IMR-90 (cell line): ENCODE measurements around the gene DSTYK. TPM values are rescaled to one million over a fixed set of nuclear protein-coding genes. Genes with fewer than 3 reads are reported as not detected.

Experiments
- ATAC-seq: fragments of 200-7000 bp; cut with Tn5 transposase; 2 replicates; pipeline ENCODE4 v1.9.1; 2020; ENCODE audit warnings: low read depth, mild to moderate bottlenecking, moderate library complexity
- BruUV-seq: library from RNA; stranded (reverse); fragments of 400-500 nt; replicated peaks from 2 replicates; lab custom pipeline; 2021; lab: Mats Ljungman, UMichigan
- CTCF ChIA-PET: fragments of 300-600 bp; formaldehyde crosslinking; extraction: SDS; loops from one replicate; lab custom pipeline; 2021; ENCODE audit warnings: antibody characterized with exemption; lab: Yijun Ruan, JAX
- POLR2A ChIA-PET: fragments of 300-600 bp; sonication (Branson Sonifier 250); formaldehyde crosslinking; loops from one replicate; lab custom pipeline; 2022; ENCODE audit warnings: antibody characterized with exemption; ENCODE audit not compliant: unreplicated experiment; lab: Charles Lee
- DNase-seq: peaks from one replicate; pipeline ENCODE4 v3.0.0; 2013
- H2AFZ ChIP-seq: replicated peaks from 2 replicates; pipeline ENCODE3; 2013; ENCODE audit warnings: low read length, mild to moderate bottlenecking; ENCODE audit not compliant: poor library complexity
- H2AK5ac ChIP-seq: 2 replicates; pipeline ENCODE4 v1.6.1; 2013; ENCODE audit warnings: low read depth, low read length, inconsistent platforms
- H2AK9ac ChIP-seq: replicated peaks from 2 replicates; pipeline ENCODE3; 2013; ENCODE audit warnings: mild to moderate bottlenecking, low read depth, low read length, moderate library complexity; ENCODE audit not compliant: poor library complexity
- H2BK120ac ChIP-seq: 2 replicates; pipeline ENCODE4 v1.6.1; 2013; ENCODE audit warnings: low read depth, low read length, inconsistent platforms
- H2BK15ac ChIP-seq: 3 replicates; pipeline ENCODE4 v1.6.1; 2013; ENCODE audit warnings: low read depth, low read length, inconsistent platforms
- H2BK20ac ChIP-seq: 2 replicates; pipeline ENCODE4 v1.6.1; 2013; ENCODE audit warnings: low read depth, mild to moderate bottlenecking, inconsistent platforms, low read length, moderate library complexity
- H2BK5ac ChIP-seq: 2 replicates; pipeline ENCODE4 v1.6.1; 2013; ENCODE audit warnings: mild to moderate bottlenecking, low read depth, low read length, inconsistent platforms; ENCODE audit not compliant: poor library complexity, severe bottlenecking
- H3K14ac ChIP-seq: replicated peaks from 2 replicates; pipeline ENCODE4 v1.6.1; 2013; ENCODE audit warnings: low read depth, low read length, inconsistent platforms
- H3K18ac ChIP-seq: 2 replicates; pipeline ENCODE4 v1.6.1; 2013; ENCODE audit warnings: low read depth, low read length, control low read depth
- H3K23ac ChIP-seq: 2 replicates; pipeline ENCODE4 v1.6.1; 2013; ENCODE audit warnings: low read depth, low read length, inconsistent platforms
- H3K27ac ChIP-seq: 2 replicates; pipeline ENCODE4 v1.5.1; 2013; ENCODE audit warnings: mild to moderate bottlenecking, control low read depth, low read length; ENCODE audit not compliant: insufficient read depth
- H3K27me3 ChIP-seq: 2 replicates; pipeline ENCODE4 v1.6.1; 2013; ENCODE audit warnings: low read length; ENCODE audit not compliant: control insufficient read depth, insufficient read depth
- H3K36me3 ChIP-seq: 2 replicates; pipeline ENCODE4 v1.6.1; 2013; ENCODE audit warnings: low read length, mixed read lengths; ENCODE audit not compliant: control insufficient read depth, insufficient read depth
- H3K4ac ChIP-seq: 2 replicates; pipeline ENCODE4 v1.6.1; 2013; ENCODE audit warnings: low read depth, low read length, inconsistent platforms
- H3K4me1 ChIP-seq: 2 replicates; pipeline ENCODE4 v1.6.1; 2013; ENCODE audit warnings: low read length, mixed read lengths; ENCODE audit not compliant: control insufficient read depth, insufficient read depth
- H3K4me2 ChIP-seq: 2 replicates; pipeline ENCODE4 v1.6.1; 2013; ENCODE audit warnings: low read depth, mild to moderate bottlenecking, control low read depth, low read length, moderate library complexity
- H3K4me3 ChIP-seq: 2 replicates; pipeline ENCODE4 v1.5.1; 2013; ENCODE audit warnings: low read depth, mild to moderate bottlenecking, control low read depth, low read length, moderate library complexity; ENCODE audit not compliant: insufficient read depth
- H3K56ac ChIP-seq: 2 replicates; pipeline ENCODE4 v1.6.1; 2013; ENCODE audit warnings: low read length, inconsistent platforms; ENCODE audit not compliant: insufficient read depth; ENCODE audit errors: extremely low read depth
- H3K79me1 ChIP-seq, 2 experiments: 2 replicates each; pipeline ENCODE4 v1.6.1; 2013; ENCODE audit warnings: low read length in 2 of 2, inconsistent platforms in 1 of 2, low read depth in 1 of 2
- H3K9ac ChIP-seq: 2 replicates; pipeline ENCODE4 v1.6.1; 2013; ENCODE audit warnings: low read depth, low read length, control low read depth
- H3K9me1 ChIP-seq: 2 replicates; pipeline ENCODE4 v1.6.1; 2013; ENCODE audit warnings: low read length, inconsistent platforms; ENCODE audit not compliant: insufficient read depth
- H3K9me3 ChIP-seq: 2 replicates; pipeline ENCODE4 v1.6.1; 2013; ENCODE audit warnings: low read length; ENCODE audit not compliant: control insufficient read depth, insufficient read depth
- H4K20me1 ChIP-seq: 2 replicates; pipeline ENCODE4 v1.6.1; 2013; ENCODE audit warnings: low read length, inconsistent platforms; ENCODE audit not compliant: insufficient read depth
- H4K5ac ChIP-seq: 2 replicates; pipeline ENCODE4 v1.6.1; 2013; ENCODE audit warnings: mild to moderate bottlenecking, low read depth, low read length, control low read depth
- H4K8ac ChIP-seq, 2 experiments: 2 replicates each; pipeline ENCODE4 v1.6.1; 2013; ENCODE audit warnings: low read depth in 2 of 2, low read length in 2 of 2, control low read depth in 1 of 2, inconsistent platforms in 1 of 2
- H4K91ac ChIP-seq: 2 replicates; pipeline ENCODE4 v1.6.1; 2013; ENCODE audit warnings: low read depth, low read length, inconsistent platforms; ENCODE audit not compliant: insufficient read depth
- MAFK ChIP-seq: IDR thresholded peaks from 2 replicates; pipeline ENCODE4 v1.6.1; 2012; ENCODE audit warnings: low read depth, low read length, improper control_type of control experiment
- MAZ ChIP-seq: IDR thresholded peaks from 2 replicates; pipeline ENCODE4 v1.6.1; 2012; ENCODE audit warnings: low read depth, mild to moderate bottlenecking, low read length, improper control_type of control experiment, moderate library complexity, borderline replicate concordance
- NFE2L2 ChIP-seq: fragments of 150-350 bp; IDR thresholded peaks from 2 replicates; pipeline ENCODE4 v1.6.1; 2016; ENCODE audit warnings: low read depth, mild to moderate bottlenecking, low read length
- WGBS, 2 experiments: methylation state at CpG; one replicate each; pipeline versions ENCODE4 v1.1.5 to v1.1.7; 2013; ENCODE audit warnings: missing lambda C conversion rate in 2 of 2; ENCODE audit not compliant: insufficient read length in 1 of 2; ENCODE audit errors: extremely low coverage in 2 of 2; 5-methylcytosine and 5-hydroxymethylcytosine counted together
- dilution Hi-C: fragments of 300-500 bp; cut with HindIII; formaldehyde crosslinking; loops from one replicate; pipeline ENCODE4 v1.14.3; 2018; ENCODE audit warnings: low sequenced_read_pairs; ENCODE audit not compliant: unreplicated experiment
- in situ Hi-C: fragments of 300-500 bp; cut with MboI; formaldehyde crosslinking; loops from 3 replicates; pipeline ENCODE4 v1.14.3; 2019; ENCODE audit warnings: low sequenced_read_pairs, inconsistent platforms, mixed read lengths
- intact Hi-C: fragments of 100-400 bp; cut with micrococcal nuclease; formaldehyde crosslinking; loops from 2 replicates; pipeline ENCODE4 v1.10.0; 2022
- polyA plus RNA-seq, 3 experiments: library from polyadenylated mRNA; depleted of rRNA; stranded (reverse); fragments of >200 nt; gene quantifications; 2 replicates each; pipeline ENCODE4 v1.2.3, GENCODE V29; 2012; ENCODE audit warnings: low replicate concordance in 1 of 3
- total RNA-seq: library from RNA; depleted of rRNA; stranded (reverse); fragments of >200 nt; gene quantifications from 2 replicates; pipeline ENCODE4 v1.2.3, GENCODE V29; 2012

The DSTYK gene
- total and polyA plus RNA-seq, 2 of the 4 experiments (the other 2 are of a cell fraction), result 8.0 to 18.3 TPM

DNA sequence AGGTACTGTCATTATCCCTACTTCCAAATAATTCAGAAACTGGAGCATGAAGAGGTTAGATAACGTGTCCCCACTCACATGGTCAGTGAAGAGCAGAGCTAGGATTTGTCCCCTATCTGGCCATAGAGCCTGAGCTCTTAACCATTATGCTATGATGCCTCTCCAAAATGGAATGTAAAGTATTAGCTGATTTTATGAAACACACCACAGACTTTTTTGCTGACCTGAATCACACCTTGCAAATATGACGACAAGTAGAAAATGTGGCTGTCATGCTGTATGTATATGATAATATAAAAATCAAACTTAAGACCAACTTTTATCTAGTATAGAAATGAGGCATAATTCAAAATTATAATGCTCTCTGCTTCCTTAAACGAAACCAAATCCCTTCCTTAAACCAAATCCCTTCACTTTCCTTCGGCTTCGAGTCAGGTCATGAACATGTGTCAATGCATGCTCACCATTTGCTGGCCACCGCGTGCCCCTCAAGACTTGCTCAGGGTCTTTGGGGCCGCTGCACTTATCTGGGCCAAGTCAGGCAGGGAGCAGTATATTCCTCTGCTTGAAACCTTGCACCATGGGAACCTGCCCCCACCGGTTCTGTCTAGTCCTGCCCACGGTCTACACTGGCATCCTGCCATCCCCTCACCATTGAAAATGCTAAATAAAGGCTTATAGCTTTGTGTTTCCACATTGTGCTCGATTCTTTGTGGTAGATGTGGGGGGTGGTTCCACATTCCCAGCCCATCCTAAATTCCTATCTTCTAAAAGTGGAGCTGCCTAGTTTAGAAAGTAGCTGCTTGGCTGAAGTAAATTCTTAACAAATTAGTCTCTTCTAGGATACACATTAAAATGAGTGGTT, 14.6 kb upstream of the DSTYK start:
- CTCF ChIA-PET, result no interaction called here

More for the DNA sequence above, 14.6 kb upstream of the DSTYK start:
- Histone ChIP-seq H3K18ac (no peak overlapping the region), H3K14ac (no peak overlapping the region), H3K79me1 (no peaks in the 10 kb centered on the region), H3K56ac (no peak overlapping the region), H2BK15ac (no peak overlapping the region), H4K5ac (no peak overlapping the region), H2AFZ (no peak overlapping the region), H3K4me3 (no peak overlapping the region), H3K27me3 (no peaks in the 10 kb centered on the region), H3K36me3 (no peaks in the 10 kb centered on the region), H3K4ac (no peak overlapping the region), H3K9me3 (no peaks in the 10 kb centered on the region), H3K27ac (no peak overlapping the region), H4K20me1 (no peaks in the 10 kb centered on the region; the same call in 1 of the 2 replicates), H3K9me1 (peaks cover 8% of the 10 kb centered on the region; the same call in 1 of the 2 replicates), H3K23ac (no peak overlapping the region; the same call in 1 of the 2 replicates), H3K4me1 (peaks cover 14% of the 10 kb centered on the region), H2AK5ac (0 out of 2 replicates have a peak overlapping the region, but pooled peaks have one; percentile 14), H2BK20ac (no peak overlapping the region), H3K9ac (no peak overlapping the region), H2BK120ac (no peak overlapping the region), H3K4me2 (peak overlapping the region; percentile 95; the same call in 1 of the 2 replicates), H4K8ac (no peak overlapping the region), H2BK5ac (no peak overlapping the region), H2AK9ac (no peak overlapping the region), H4K91ac (no peak overlapping the region)
- dilution Hi-C loops, result no loop called here
- TF ChIP-seq NFE2L2 (no peak), MAFK (peak; percentile 55; the same call in 1 of the 2 replicates), MAZ (no peak)
- 78 to 100% methylated on average over 1 to 5 of the region's 11 CpGs for WGBS, 2 experiments
- BruUV-seq, result no TSS peak
- in situ Hi-C loops, result no loop called here
- intact Hi-C loops, result loop anchor here (5.0 kb wide), 1 partner anchor 84 kb away; no protein-coding TSS in a partner anchor
- POLR2A ChIA-PET, result no interaction called here
- DNase-seq (no peak), ATAC-seq (no peak)
